OCI-LY7 (cell line): Measurements from ENCODE around the gene CAB39. TPM values are rescaled to one million over a fixed set of nuclear protein-coding genes. Genes with fewer than 3 reads are reported as not detected.

Experiments
- BruUV-seq: library from RNA; stranded (reverse); fragments of 400-500 nt; replicated peaks from 2 replicates; lab custom pipeline; 2021; lab: Mats Ljungman, UMichigan
- CTCF ChIA-PET: fragments of 300-600 bp; sonication (Branson Sonifier 250); formaldehyde crosslinking; loops from one replicate; lab custom pipeline; 2022; ENCODE audit warnings: antibody characterized with exemption; ENCODE audit not compliant: unreplicated experiment; lab: Charles Lee
- POLR2A ChIA-PET: fragments of 300-600 bp; sonication (Branson Sonifier 250); formaldehyde crosslinking; loops from one replicate; lab custom pipeline; 2022; ENCODE audit warnings: antibody characterized with exemption; lab: Charles Lee
- DNase-seq: peaks from one replicate; pipeline ENCODE4 v3.0.0-alpha.2; 2015; ENCODE audit warnings: low spot score
- H2AFZ ChIP-seq: fragments of 200-600 bp; sonication (generic), shearing (Covaris generic); 2 replicates; pipeline ENCODE4 v1.6.1; 2014; ENCODE audit warnings: mild to moderate bottlenecking, antibody characterized with exemption, low read length, moderate library complexity
- H3K27ac ChIP-seq: fragments of 200-600 bp; sonication (generic); 2 replicates; pipeline ENCODE4 v1.5.1; 2014; ENCODE audit warnings: mixed run types, low read depth, mild to moderate bottlenecking, moderate library complexity, low read length, inconsistent platforms; ENCODE audit not compliant: poor library complexity, severe bottlenecking
- H3K36me3 ChIP-seq: fragments of 200-600 bp; sonication (generic); 2 replicates; pipeline ENCODE4 v1.6.1; 2014; ENCODE audit warnings: mild to moderate bottlenecking, antibody characterized with exemption, low read length, moderate library complexity, mixed read lengths; ENCODE audit not compliant: insufficient read depth
- H3K4me1 ChIP-seq: fragments of 200-600 bp; sonication (generic); 2 replicates; pipeline ENCODE4 v1.5.1; 2014; ENCODE audit warnings: mild to moderate bottlenecking, low read length; ENCODE audit not compliant: insufficient read depth, poor library complexity, severe bottlenecking
- H3K4me2 ChIP-seq: fragments of 200-600 bp; sonication (generic); 2 replicates; pipeline ENCODE4 v1.6.1; 2014; ENCODE audit warnings: mild to moderate bottlenecking, low read length
- H3K4me3 ChIP-seq: fragments of 200-600 bp; sonication (generic); 2 replicates; pipeline ENCODE4 v1.5.1; 2014; ENCODE audit warnings: mild to moderate bottlenecking, low read depth, low read length; ENCODE audit not compliant: poor library complexity, severe bottlenecking
- H3K79me2 ChIP-seq: fragments of 200-600 bp; sonication (generic); 2 replicates; pipeline ENCODE4 v1.6.1; 2016; ENCODE audit warnings: low read depth, mild to moderate bottlenecking, low read length, moderate library complexity, mixed read lengths; ENCODE audit not compliant: insufficient read depth
- H3K9me2 ChIP-seq: fragments of 200-600 bp; sonication (generic); 2 replicates; pipeline ENCODE4 v1.6.1; 2016; ENCODE audit warnings: mild to moderate bottlenecking, low read length, mixed read lengths; ENCODE audit not compliant: insufficient read depth
- H3K9me3 ChIP-seq: fragments of 200-600 bp; sonication (generic); 2 replicates; pipeline ENCODE4 v1.6.1; 2014; ENCODE audit warnings: mild to moderate bottlenecking, mixed run types, low read length, mixed read lengths
- H4K20me1 ChIP-seq: fragments of 200-600 bp; sonication (generic); 2 replicates; pipeline ENCODE4 v1.6.1; 2014; ENCODE audit warnings: mild to moderate bottlenecking, antibody characterized with exemption, low read length, moderate library complexity, mixed read lengths; ENCODE audit not compliant: insufficient read depth
- EZH2phosphoT487 ChIP-seq: fragments of 200-600 bp; sonication (generic); IDR thresholded peaks from 2 replicates; pipeline ENCODE4 v1.6.1; 2018; ENCODE audit warnings: low read depth, borderline replicate concordance, mild to moderate bottlenecking, mixed run types, antibody characterized with exemption, low read length, moderate library complexity, mixed read lengths
- intact Hi-C: fragments of 100-400 bp; cut with micrococcal nuclease; formaldehyde crosslinking; loops from one replicate; pipeline ENCODE4 v1.10.0; 2022; ENCODE audit not compliant: unreplicated experiment
- total RNA-seq, 2 experiments: library from RNA; depleted of rRNA in 1 of 2; stranded (reverse); fragments of >200 nt in 1 of 2; shearing (Covaris generic) in 1 of 2; gene quantifications; 2 replicates each; pipeline ENCODE4 v1.2.3, GENCODE V29; 2014 to 2022
- TF ChIP-seq, protein P1 (sequence below): fragments of 200-600 bp; sonication (generic); conservative IDR thresholded peaks from 2 replicates; pipeline ENCODE4 v1.5.1; 2014; ENCODE audit warnings: mild to moderate bottlenecking, antibody characterized with exemption, low read length, moderate library complexity, mixed read lengths

Gene CAB39
- total RNA-seq, 2 experiments from 2014 or later, result 39.3 to 53.4 TPM

- no TSS peak for BruUV-seq
- H3K79me2 ChIP-seq, result peaks cover 61% of the 10 kb centered on the region
- intact Hi-C loops, result loop anchor here (5.0 kb wide), 2 partner anchors 102 to 512 kb away; no protein-coding TSS in a partner anchor
- no peak overlapping the region for H2AFZ ChIP-seq
- POLR2A ChIA-PET, result interaction anchor here (0.6 to 2.4 kb wide), 18 partner anchors 9 to 1650 kb away, joined by 3 to 12 read pairs (median 4); partner anchors contain the start of genes FBXO36 and TRIP12
- peak overlapping the region; percentile 60 for H3K27ac ChIP-seq
- no peaks in the 10 kb centered on the region for H3K9me3 ChIP-seq
- peaks cover 58% of the 10 kb centered on the region for H3K4me1 ChIP-seq
- TF ChIP-seq, protein P1, sequence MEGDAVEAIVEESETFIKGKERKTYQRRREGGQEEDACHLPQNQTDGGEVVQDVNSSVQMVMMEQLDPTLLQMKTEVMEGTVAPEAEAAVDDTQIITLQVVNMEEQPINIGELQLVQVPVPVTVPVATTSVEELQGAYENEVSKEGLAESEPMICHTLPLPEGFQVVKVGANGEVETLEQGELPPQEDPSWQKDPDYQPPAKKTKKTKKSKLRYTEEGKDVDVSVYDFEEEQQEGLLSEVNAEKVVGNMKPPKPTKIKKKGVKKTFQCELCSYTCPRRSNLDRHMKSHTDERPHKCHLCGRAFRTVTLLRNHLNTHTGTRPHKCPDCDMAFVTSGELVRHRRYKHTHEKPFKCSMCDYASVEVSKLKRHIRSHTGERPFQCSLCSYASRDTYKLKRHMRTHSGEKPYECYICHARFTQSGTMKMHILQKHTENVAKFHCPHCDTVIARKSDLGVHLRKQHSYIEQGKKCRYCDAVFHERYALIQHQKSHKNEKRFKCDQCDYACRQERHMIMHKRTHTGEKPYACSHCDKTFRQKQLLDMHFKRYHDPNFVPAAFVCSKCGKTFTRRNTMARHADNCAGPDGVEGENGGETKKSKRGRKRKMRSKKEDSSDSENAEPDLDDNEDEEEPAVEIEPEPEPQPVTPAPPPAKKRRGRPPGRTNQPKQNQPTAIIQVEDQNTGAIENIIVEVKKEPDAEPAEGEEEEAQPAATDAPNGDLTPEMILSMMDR, result no peak
- no peak for TF ChIP-seq EZH2phosphoT487
- peak overlapping the region; percentile 82 for H3K4me2 ChIP-seq
- peak; percentile 59 for DNase-seq
- no peaks in the 10 kb centered on the region for H3K9me2 ChIP-seq
- H3K4me3 ChIP-seq, result peak overlapping the region; percentile 89
- H4K20me1 ChIP-seq, result peaks cover 30% of the 10 kb centered on the region; the same call in 1 of the 2 replicates
- CTCF ChIA-PET, result interaction anchor here (0.8 to 1.4 kb wide), 3 partner anchors 8 to 84 kb away, joined by 3 to 7 read pairs (median 5); no protein-coding TSS in a partner anchor
- peaks cover 10% of the 10 kb centered on the region for H3K36me3 ChIP-seq
Measured at GRCh38 chr2:230714136-230714480, 1.5 kb downstream of the CAB39 start.

GRCh38 chr2:230715201-230715600, 2.6 kb downstream of the CAB39 start:
- H4K20me1 ChIP-seq, result peaks cover 34% of the 10 kb centered on the region; the same call in 1 of the 2 replicates
- H3K36me3 ChIP-seq, result peaks cover 13% of the 10 kb centered on the region
- TF ChIP-seq, protein P1, result no peak
- no peak for TF ChIP-seq EZH2phosphoT487
- ChIA-PET CTCF (no interaction called here), POLR2A (interaction anchor here (0.7 to 2.4 kb wide), 7 partner anchors 20 to 794 kb away, joined by 3 to 12 read pairs (median 6); partner anchors contain the start of genes FBXO36 and TRIP12)
- no peaks in the 10 kb centered on the region for H3K9me2 ChIP-seq
- intact Hi-C loops, result no loop called here
- peak overlapping the region; percentile 89 for H3K4me3 ChIP-seq
- DNase-seq, result peak; percentile 39
- peaks cover 72% of the 10 kb centered on the region for H3K79me2 ChIP-seq
- BruUV-seq, result TSS peak; percentile 23
- H3K4me1 ChIP-seq, result peaks cover 69% of the 10 kb centered on the region
- H2AFZ ChIP-seq, result no peak overlapping the region
- no peak overlapping the region for H3K27ac ChIP-seq
- no peaks in the 10 kb centered on the region for H3K9me3 ChIP-seq
- peak overlapping the region; percentile 82 for H3K4me2 ChIP-seq

GRCh38 chr2:230716588-230716987, 3.9 kb downstream of the CAB39 start:
- no peaks in the 10 kb centered on the region for H3K9me2 ChIP-seq
- peaks cover 26% of the 10 kb centered on the region for H3K36me3 ChIP-seq
- peaks cover 85% of the 10 kb centered on the region for H3K79me2 ChIP-seq
- BruUV-seq, result no TSS peak
- H3K4me2 ChIP-seq, result peak overlapping the region; percentile 83; the same call in 1 of the 2 replicates
- H3K4me3 ChIP-seq, result peak overlapping the region; percentile 24
- H2AFZ ChIP-seq, result no peak overlapping the region
- H3K4me1 ChIP-seq, result peaks cover 78% of the 10 kb centered on the region
- intact Hi-C loops, result no loop called here
- H4K20me1 ChIP-seq, result peaks cover 36% of the 10 kb centered on the region; the same call in 1 of the 2 replicates
- no peak for DNase-seq
- H3K27ac ChIP-seq, result peak overlapping the region; percentile 74
- CTCF ChIA-PET, result interaction anchor here (0.7 kb wide), 1 partner anchor 31 kb away, joined by 4 read pairs; no protein-coding TSS in a partner anchor
- TF ChIP-seq, protein P1, result no peak
- no peak for TF ChIP-seq EZH2phosphoT487
- H3K9me3 ChIP-seq, result no peaks in the 10 kb centered on the region
- POLR2A ChIA-PET, result interaction anchor here (1.1 to 1.3 kb wide), 2 partner anchors 80 to 102 kb away, joined by 3 to 4 read pairs; no protein-coding TSS in a partner anchor
